GM18517 (cell line): Measurements from ENCODE around the gene EID2B.

ENCODE experiments used
- ATAC-seq: cut with Tn5 transposase; IDR thresholded peaks from one replicate; pipeline ENCODE4 v1.9.1; 2021; ENCODE audit warnings: mild to moderate bottlenecking, moderate library complexity; ENCODE audit not compliant: unreplicated experiment

Gene EID2B

GRCh38 chr19:39499932-39500331, 32.7 kb downstream of the EID2B start:
- ATAC-seq: no peak

- no peak for ATAC-seq
Observed at GRCh38 chr19:39498798-39499642, 33.6 kb downstream of the EID2B start, which contains the start of gene DLL3. DLL3 (plus strand) TSS chr19:39498947; CDS start chr19:39498975, 28 bp downstream.

GRCh38 chr19:39497996-39498797, 34.5 kb downstream of the EID2B start:
- ATAC-seq: no peak

- ATAC-seq: no peak
Observed at GRCh38 chr19:39497701-39497995, 35.0 kb downstream of the EID2B start.

- ATAC-seq: no peak
Observed at GRCh38 chr19:39496063-39496462, 36.6 kb downstream of the EID2B start.

GRCh38 chr19:39494661-39495060, 38.0 kb downstream of the EID2B start:
- no peak for ATAC-seq

- ATAC-seq: no peak
Observed at GRCh38 chr19:39492788-39493187, 39.9 kb downstream of the EID2B start.

GRCh38 chr19:39492225-39492624, 40.4 kb downstream of the EID2B start:
- ATAC-seq: no peak

- no peak for ATAC-seq
Observed at GRCh38 chr19:39489756-39490155, 42.9 kb downstream of the EID2B start.

GRCh38 chr19:39483141-39483540, 49.5 kb downstream of the EID2B start:
- no peak for ATAC-seq

GRCh38 chr19:39481676-39482075, 51.0 kb downstream of the EID2B start:
- no peak for ATAC-seq

GRCh38 chr19:39481229-39481545, 51.5 kb downstream of the EID2B start:
- ATAC-seq: no peak
